Bronchial epithelial cell (primary cell): ENCODE data around the gene SPATS2L. TPM values are rescaled to one million over a fixed set of nuclear protein-coding genes. Genes with fewer than 3 reads are reported as not detected.

Source experiments
- DNase-seq: peaks from one replicate; pipeline ENCODE4 v3.0.0-alpha.2; 2010; ENCODE audit warnings: low read depth
- FAIRE-seq: peaks from 2 replicates; lab custom pipeline; 2011; peaks lifted over from hg19 to GRCh38; lab: Jason Lieb, UNC
- H3K27me3 ChIP-seq: 2 replicates; pipeline ENCODE4 v1.5.1; 2011; ENCODE audit warnings: low read length; ENCODE audit not compliant: control insufficient read depth, insufficient read depth
- H3K36me3 ChIP-seq: 2 replicates; pipeline ENCODE4 v1.5.1; 2011; ENCODE audit warnings: low read length; ENCODE audit not compliant: control insufficient read depth, insufficient read depth
- H3K4me3 ChIP-seq: 2 replicates; pipeline ENCODE4 v1.5.1; 2011; ENCODE audit warnings: mild to moderate bottlenecking, low read depth, low read length, control low read depth
- CTCF ChIP-seq: IDR thresholded peaks from 2 replicates; pipeline ENCODE4 v1.5.1; 2011; ENCODE audit warnings: mild to moderate bottlenecking, moderate library complexity, low read length, control low read depth, inconsistent platforms; ENCODE audit not compliant: insufficient read depth, severe bottlenecking
- total RNA-seq: library from RNA; depleted of rRNA; stranded (reverse); fragments of >200 nt; gene quantifications from 2 replicates; pipeline ENCODE4 v1.2.1, GENCODE V29; 2014

SPATS2L gene
- total RNA-seq, 1 donor from 2014 or later: 37.6 TPM

GRCh38 chr2:200454927-200455801 lies 148.7 kb downstream of the SPATS2L start:
- H3K4me3 ChIP-seq: no peak overlapping the region
- FAIRE-seq (no peak), DNase-seq (peak; percentile 39)
- H3K27me3 ChIP-seq: no peaks in the 10 kb centered on the region
- peaks cover 3% of the 10 kb centered on the region for H3K36me3 ChIP-seq
- TF ChIP-seq CTCF: no peak

- Histone ChIP-seq H3K36me3 (peaks cover 3% of the 10 kb centered on the region), H3K4me3 (no peak overlapping the region), H3K27me3 (no peaks in the 10 kb centered on the region)
- no peak for TF ChIP-seq CTCF
- DNase-seq (no peak), FAIRE-seq (no peak)
These were observed 149.5 kb downstream of the SPATS2L start for GRCh38 chr2:200455958-200456421.

GRCh38 chr2:200456567-200456966 lies 150.1 kb downstream of the SPATS2L start:
- DNase-seq (no peak), FAIRE-seq (no peak)
- no peaks in the 10 kb centered on the region for H3K27me3 ChIP-seq
- TF ChIP-seq CTCF: no peak
- no peak overlapping the region for H3K4me3 ChIP-seq
- peaks cover 3% of the 10 kb centered on the region for H3K36me3 ChIP-seq

GRCh38 chr2:200459101-200459500 lies 152.6 kb downstream of the SPATS2L start:
- no peak for DNase-seq
- H3K4me3 ChIP-seq: no peak overlapping the region
- no peak for FAIRE-seq
- H3K36me3 ChIP-seq: peaks cover 6% of the 10 kb centered on the region
- TF ChIP-seq CTCF: no peak
- no peaks in the 10 kb centered on the region for H3K27me3 ChIP-seq

GRCh38 chr2:200461846-200462710 lies 155.6 kb downstream of the SPATS2L start:
- DNase-seq (no peak), FAIRE-seq (no peak)
- Histone ChIP-seq H3K27me3 (no peaks in the 10 kb centered on the region), H3K4me3 (no peak overlapping the region), H3K36me3 (peaks cover 6% of the 10 kb centered on the region)
- no peak for TF ChIP-seq CTCF
